Natural killer cell (primary cell): Measurements from ENCODE around the gene KCNJ18. TPM values are rescaled to one million over a fixed set of nuclear protein-coding genes. Genes with fewer than 3 reads are reported as not detected.
"Not testable (repeated sequence)": the region's sequence is repeated elsewhere in the genome, so short reads cannot be mapped to it uniquely, and the experiment has no call there.

Experiments used
- ATAC-seq, 3 donors: fragments of 150-1000 bp in 2 of 3; fragments of 200-7000 bp in 1 of 3; cut with Tn5 transposase; 1 replicate in 1 of 3; 2 replicates in 2 of 3; pipeline ENCODE4 v1.10.0; 2021; ENCODE audit warnings: mild to moderate bottlenecking in 2 of 3, moderate library complexity in 2 of 3
- DNase-seq, 2 donors: peaks; one replicate each; pipeline versions ENCODE4 v3.0.0 to v3.0.0-alpha.2; 2013 to 2021; ENCODE audit warnings: mixed read lengths in 1 of 2
- H3K27ac ChIP-seq: one replicate; pipeline ENCODE4 v1.5.1; 2013; ENCODE audit warnings: mild to moderate bottlenecking, low read length
- H3K27me3 ChIP-seq: one replicate; pipeline ENCODE4 v1.6.1; 2013; ENCODE audit warnings: low read length; ENCODE audit not compliant: control insufficient read depth, insufficient read depth
- H3K36me3 ChIP-seq: one replicate; pipeline ENCODE4 v1.6.1; 2013; ENCODE audit warnings: low read length; ENCODE audit not compliant: control insufficient read depth, insufficient read depth
- H3K4me1 ChIP-seq: one replicate; pipeline ENCODE4 v1.6.1; 2013; ENCODE audit warnings: low read length; ENCODE audit not compliant: control insufficient read depth, insufficient read depth
- H3K4me3 ChIP-seq: one replicate; pipeline ENCODE4 v1.5.1; 2013; ENCODE audit warnings: low read length
- H3K9me3 ChIP-seq: one replicate; pipeline ENCODE4 v1.6.1; 2013; ENCODE audit warnings: low read length; ENCODE audit not compliant: control insufficient read depth, insufficient read depth
- H3K27ac Mint-ChIP-seq, 2 donors: one replicate each; pipeline ENCODE4 v1.8.0; 2022; ENCODE audit warnings: mild to moderate bottlenecking in 2 of 2, mixed read lengths in 2 of 2, moderate library complexity in 1 of 2
- H3K27me3 Mint-ChIP-seq, 2 donors: one replicate each; pipeline ENCODE4 v1.8.0; 2022; ENCODE audit warnings: low read depth in 2 of 2, mixed read lengths in 2 of 2
- H3K36me3 Mint-ChIP-seq: one replicate; pipeline ENCODE4 v1.8.0; 2022; ENCODE audit warnings: mixed read lengths
- H3K4me1 Mint-ChIP-seq, 2 donors: one replicate each; pipeline ENCODE4 v1.8.0; 2022; ENCODE audit warnings: mixed read lengths in 2 of 2
- H3K4me3 Mint-ChIP-seq: one replicate; pipeline ENCODE4 v1.8.0; 2022; ENCODE audit warnings: mild to moderate bottlenecking, moderate library complexity, mixed read lengths
- H3K9me3 Mint-ChIP-seq, 2 donors: one replicate each; pipeline ENCODE4 v1.8.0; 2022; ENCODE audit warnings: mixed read lengths in 2 of 2
- WGBS: methylation state at CpG from one replicate; pipeline ENCODE4 v1.1.7; 2013; ENCODE audit warnings: missing lambda C conversion rate; ENCODE audit not compliant: insufficient coverage; 5-methylcytosine and 5-hydroxymethylcytosine counted together
- intact Hi-C: fragments of 100-400 bp; cut with micrococcal nuclease; formaldehyde crosslinking; loops from one replicate; pipeline ENCODE4 v1.14.2; 2022
- total RNA-seq, 4 donors: library from RNA; stranded (reverse); fragments of 120-200 nt in 1 of 4; gene quantifications; one replicate each; pipeline versions ENCODE4 v1.2.3 to v1.2.4, GENCODE V29; 2013 to 2022
- TF ChIP-seq, protein P1 (sequence below): fragments of 200-600 bp; IDR thresholded peaks from one replicate; pipeline ENCODE4 v1.8.0; 2022; ENCODE audit warnings: antibody characterized with exemption

KCNJ18 gene
- total RNA-seq, 3 donors from 2014 or later (not counting 1 experiment from before 2014, with no cell fraction given), result not detected

DNA sequence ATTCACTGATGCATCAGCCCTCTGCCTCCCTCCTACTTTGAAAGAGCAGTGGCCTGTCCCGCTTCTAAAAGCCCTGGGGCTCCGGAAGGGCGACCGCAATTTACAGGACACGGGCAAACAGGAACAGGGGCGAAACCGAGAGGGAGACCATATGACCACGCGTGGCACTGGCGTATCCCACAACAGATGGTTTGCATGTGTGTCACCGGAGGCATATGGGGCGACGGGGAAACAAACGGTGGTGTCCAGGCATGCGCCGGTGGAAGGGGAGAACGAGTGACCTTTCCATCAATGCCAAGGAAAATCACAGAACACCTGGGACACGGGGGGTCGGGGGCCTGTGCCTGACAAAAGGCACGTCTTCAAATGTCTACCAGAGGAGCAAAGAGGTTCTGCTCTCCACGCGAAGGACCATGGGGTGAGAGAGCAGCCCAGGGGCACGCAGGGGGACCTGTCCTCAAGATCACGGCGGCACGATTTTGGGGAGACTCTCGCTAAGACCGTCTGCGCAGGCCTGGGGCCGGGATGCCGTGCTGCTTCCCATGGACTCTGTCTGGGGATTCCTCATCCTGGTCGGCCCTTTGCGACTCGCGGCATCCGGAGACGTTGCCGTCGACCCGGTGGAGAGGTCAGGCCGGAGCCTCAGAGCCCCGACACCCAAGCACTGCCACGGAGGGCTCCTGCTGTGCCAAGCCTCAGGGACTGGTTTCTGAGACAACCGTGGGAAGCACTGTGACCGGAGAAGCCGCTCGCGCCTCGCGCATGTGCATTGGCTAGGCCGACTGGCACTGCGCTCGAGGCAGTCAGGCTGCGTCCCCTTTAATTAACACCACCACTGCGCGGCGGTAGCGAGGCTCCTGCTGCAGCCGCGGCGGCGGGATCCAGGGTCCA lies 12.8 kb upstream of the KCNJ18 start:
- 83% methylated on average over 62 of the region's 62 CpGs for WGBS
- Mint-ChIP-seq H3K4me3 (no peak overlapping the region), H3K27ac (no peak overlapping the region), H3K27me3 (peaks cover 0 to 3% of the 10 kb centered on the region in 2 donors), H3K36me3 (no peaks in the 10 kb centered on the region), H3K4me1 (peaks cover 0 to 3% of the 10 kb centered on the region in 2 donors), H3K9me3 (peaks cover 3 to 10% of the 10 kb centered on the region in 2 donors)
- DNase-seq (no peak), ATAC-seq (no peak)
- H3K27ac ChIP-seq, result no peak overlapping the region
- H3K4me1 ChIP-seq, result no peaks in the 10 kb centered on the region
- H3K4me3 ChIP-seq, result no peak overlapping the region
- peaks cover 4% of the 10 kb centered on the region for H3K9me3 ChIP-seq
- no peaks in the 10 kb centered on the region for H3K36me3 ChIP-seq
- intact Hi-C loops, result no loop called here
- TF ChIP-seq, protein P1, sequence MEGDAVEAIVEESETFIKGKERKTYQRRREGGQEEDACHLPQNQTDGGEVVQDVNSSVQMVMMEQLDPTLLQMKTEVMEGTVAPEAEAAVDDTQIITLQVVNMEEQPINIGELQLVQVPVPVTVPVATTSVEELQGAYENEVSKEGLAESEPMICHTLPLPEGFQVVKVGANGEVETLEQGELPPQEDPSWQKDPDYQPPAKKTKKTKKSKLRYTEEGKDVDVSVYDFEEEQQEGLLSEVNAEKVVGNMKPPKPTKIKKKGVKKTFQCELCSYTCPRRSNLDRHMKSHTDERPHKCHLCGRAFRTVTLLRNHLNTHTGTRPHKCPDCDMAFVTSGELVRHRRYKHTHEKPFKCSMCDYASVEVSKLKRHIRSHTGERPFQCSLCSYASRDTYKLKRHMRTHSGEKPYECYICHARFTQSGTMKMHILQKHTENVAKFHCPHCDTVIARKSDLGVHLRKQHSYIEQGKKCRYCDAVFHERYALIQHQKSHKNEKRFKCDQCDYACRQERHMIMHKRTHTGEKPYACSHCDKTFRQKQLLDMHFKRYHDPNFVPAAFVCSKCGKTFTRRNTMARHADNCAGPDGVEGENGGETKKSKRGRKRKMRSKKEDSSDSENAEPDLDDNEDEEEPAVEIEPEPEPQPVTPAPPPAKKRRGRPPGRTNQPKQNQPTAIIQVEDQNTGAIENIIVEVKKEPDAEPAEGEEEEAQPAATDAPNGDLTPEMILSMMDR, result no peak
- H3K27me3 ChIP-seq, result no peaks in the 10 kb centered on the region

DNA sequence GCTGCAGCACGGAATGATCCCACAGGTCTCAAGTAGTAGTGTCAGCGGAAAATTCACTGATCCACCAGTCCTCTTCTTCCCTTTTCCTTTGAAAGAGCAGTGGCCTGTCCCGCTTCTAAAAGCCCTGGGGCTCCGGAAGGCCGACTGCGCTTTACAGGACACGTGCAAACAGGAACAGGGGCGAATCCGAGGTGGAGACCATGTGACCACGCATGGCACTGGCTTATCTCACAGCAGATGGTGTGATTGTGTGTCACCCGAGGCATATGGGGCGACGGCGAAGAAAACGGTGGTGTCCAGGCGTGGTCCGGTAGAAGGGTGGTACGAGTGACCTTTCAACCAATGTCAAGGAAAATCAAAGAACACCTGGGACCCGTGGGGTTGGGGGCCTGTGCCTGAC lies 12.0 kb upstream of the KCNJ18 start:
- H3K27ac Mint-ChIP-seq, result no peak overlapping the region
- no peak for ATAC-seq
- intact Hi-C loops, result no loop called here

DNA sequence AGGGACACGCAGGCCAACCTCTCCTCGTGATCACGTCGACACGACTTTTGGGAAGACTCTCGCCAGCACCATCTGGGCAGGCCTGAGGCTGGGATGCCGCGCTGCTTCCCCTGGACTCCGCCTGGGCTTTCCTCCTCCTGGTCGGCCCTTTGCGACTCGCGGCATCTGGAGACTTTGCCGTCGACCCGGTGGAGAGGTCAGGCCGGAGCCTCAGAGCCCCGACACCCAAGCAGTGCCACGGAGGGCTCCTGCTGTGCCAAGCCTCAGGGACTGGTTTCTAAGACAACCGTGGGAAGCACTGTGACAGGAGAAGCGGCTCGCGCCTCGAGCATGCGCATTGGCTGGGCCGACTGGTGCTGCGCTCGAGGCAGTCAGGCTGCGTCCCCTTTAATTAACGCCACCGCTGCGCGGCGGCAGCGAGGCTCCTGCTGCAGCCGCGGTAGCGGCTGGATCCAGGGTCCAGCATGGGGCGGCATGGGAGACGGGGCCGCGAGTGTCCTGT lies 11.4 kb upstream of the KCNJ18 start:
- H3K4me3 Mint-ChIP-seq, ATAC-seq, H3K4me3 ChIP-seq, H3K27ac Mint-ChIP-seq, H3K4me1 Mint-ChIP-seq, H3K36me3 ChIP-seq, intact Hi-C loops, H3K27me3 Mint-ChIP-seq, H3K27ac ChIP-seq, H3K27me3 ChIP-seq, H3K4me1 ChIP-seq, H3K9me3 ChIP-seq, DNase-seq, H3K36me3 Mint-ChIP-seq, H3K9me3 Mint-ChIP-seq: not testable (repeated sequence)
- WGBS, result 81% methylated on average over 42 of the region's 42 CpGs

More for the DNA sequence above, 12.0 kb upstream of the KCNJ18 start:
- no peaks in the 10 kb centered on the region for H3K4me1 ChIP-seq
- H3K9me3 ChIP-seq, result peaks cover 1% of the 10 kb centered on the region
- Mint-ChIP-seq H3K36me3 (no peaks in the 10 kb centered on the region), H3K4me3 (no peak overlapping the region), H3K9me3 (peaks cover 3 to 10% of the 10 kb centered on the region in 2 donors), H3K27me3 (peaks cover 0 to 3% of the 10 kb centered on the region in 2 donors), H3K4me1 (peaks cover 0 to 3% of the 10 kb centered on the region in 2 donors)
- TF ChIP-seq, protein P1, result no peak
- H3K27me3 ChIP-seq, result no peaks in the 10 kb centered on the region
- no peaks in the 10 kb centered on the region for H3K36me3 ChIP-seq
- no peak overlapping the region for H3K27ac ChIP-seq
- no peak for DNase-seq
- 88% methylated on average over 19 of the region's 19 CpGs for WGBS
- H3K4me3 ChIP-seq, result no peak overlapping the region

DNA sequence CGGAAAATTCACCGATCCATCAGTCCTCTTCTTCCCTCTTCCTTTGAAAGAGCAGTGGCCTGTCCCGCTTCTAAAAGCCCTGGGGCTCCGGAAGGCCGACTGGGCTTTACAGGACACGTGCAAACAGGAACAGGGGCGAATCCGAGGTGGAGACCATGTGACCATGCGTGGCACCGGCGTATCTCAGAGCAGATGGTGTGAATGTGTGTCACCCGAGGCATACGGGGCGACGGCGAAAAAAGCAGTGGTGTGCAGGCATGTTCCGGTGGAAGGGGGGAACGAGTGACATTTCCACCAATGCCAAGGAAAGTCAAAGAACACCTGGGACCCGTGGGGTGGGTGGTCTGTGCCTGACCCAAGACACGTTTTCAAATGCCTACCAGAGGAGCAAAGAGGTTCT lies 10.7 kb upstream of the KCNJ18 start:
- H3K36me3 ChIP-seq, H3K27me3 Mint-ChIP-seq, intact Hi-C loops, H3K27me3 ChIP-seq, H3K27ac ChIP-seq, H3K4me3 Mint-ChIP-seq, H3K9me3 Mint-ChIP-seq, ATAC-seq, H3K4me1 ChIP-seq, H3K4me3 ChIP-seq, H3K9me3 ChIP-seq, H3K4me1 Mint-ChIP-seq, H3K27ac Mint-ChIP-seq, DNase-seq, H3K36me3 Mint-ChIP-seq: not testable (repeated sequence)
- WGBS, result 89% methylated on average over 17 of the region's 20 CpGs

DNA sequence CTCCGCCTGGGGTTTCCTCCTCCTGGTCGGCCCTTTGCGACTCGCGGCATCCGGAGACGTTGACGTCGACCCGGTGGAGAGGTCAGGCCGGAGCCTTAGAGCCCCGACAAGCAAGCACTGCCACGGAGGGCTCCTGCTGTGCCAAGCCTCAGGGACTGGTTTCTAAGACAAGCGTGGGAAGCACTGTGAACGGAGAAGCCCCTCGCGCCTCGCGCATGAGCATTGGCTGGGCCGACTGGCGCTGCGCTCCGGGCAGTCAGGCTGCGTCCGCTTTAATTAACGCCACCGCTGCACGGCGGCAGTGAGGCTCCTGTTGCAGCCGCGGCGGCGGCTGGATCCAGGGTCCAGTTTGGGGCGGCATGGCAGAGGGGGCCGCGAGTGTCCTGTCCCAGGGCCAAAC lies 10.2 kb upstream of the KCNJ18 start:
- H3K36me3 Mint-ChIP-seq, H3K4me3 Mint-ChIP-seq, intact Hi-C loops, H3K27ac ChIP-seq, H3K4me3 ChIP-seq, H3K36me3 ChIP-seq, ATAC-seq, H3K4me1 ChIP-seq, H3K9me3 ChIP-seq, H3K27me3 ChIP-seq, H3K27me3 Mint-ChIP-seq, DNase-seq, H3K4me1 Mint-ChIP-seq, H3K27ac Mint-ChIP-seq: not testable (repeated sequence)
- 92% methylated on average over 33 of the region's 36 CpGs for WGBS
- peaks cover 4 to 11% of the 10 kb centered on the region in 2 donors for H3K9me3 Mint-ChIP-seq

DNA sequence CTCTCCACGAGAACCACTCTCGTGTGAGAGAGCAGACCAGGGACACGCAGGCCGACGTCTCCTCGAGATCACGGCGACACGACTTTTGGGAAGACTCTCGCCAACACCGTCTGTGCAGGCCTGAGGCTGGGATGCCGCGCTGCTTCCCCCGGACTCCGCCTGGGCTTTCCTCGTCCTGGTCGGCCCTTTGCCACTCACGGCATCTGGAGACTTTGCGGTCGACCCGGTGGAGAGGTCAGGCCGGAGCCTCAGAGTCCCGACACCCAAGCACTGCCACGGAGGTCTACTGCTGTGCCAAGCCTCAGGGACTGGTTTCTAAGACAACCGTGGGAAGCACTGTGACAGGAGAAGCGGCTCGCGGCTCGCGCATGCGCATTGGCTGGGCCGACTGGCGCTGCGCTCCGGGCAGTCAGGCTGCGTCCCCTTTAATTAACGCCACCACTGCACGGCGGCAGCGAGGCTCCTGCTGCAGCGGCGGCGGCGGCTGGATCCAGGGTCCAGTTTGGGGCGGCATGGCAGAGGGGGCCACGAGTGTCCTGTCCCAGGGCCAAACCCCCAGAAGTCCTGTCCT lies 9.1 kb upstream of the KCNJ18 start:
- H3K36me3 Mint-ChIP-seq, H3K4me1 Mint-ChIP-seq, intact Hi-C loops, H3K9me3 Mint-ChIP-seq, H3K4me3 ChIP-seq, H3K4me1 ChIP-seq, DNase-seq, H3K27me3 ChIP-seq, H3K4me3 Mint-ChIP-seq, H3K9me3 ChIP-seq, ATAC-seq, H3K27ac Mint-ChIP-seq, H3K36me3 ChIP-seq, H3K27ac ChIP-seq, H3K27me3 Mint-ChIP-seq: not testable (repeated sequence)
- 94% methylated on average over 32 of the region's 46 CpGs for WGBS
